ENCODE measurements around the gene SPINDOC.

SPINDOC gene

GRCh38 chr11:63867511-63867910 lies 54.3 kb downstream of the SPINDOC start:
- H3K27me3 ChIP-seq (ENCODE audit: insufficient read depth, low read depth, severe bottlenecking), result no peaks in the 10 kb centered on the region
- TF ChIP-seq CTCF (IDR thresholded peaks at IDR 0.05; ENCODE audit: low read depth, low read length), result no peak
- H3K27ac ChIP-seq, result no peak overlapping the region
- peaks cover 5% of the 10 kb centered on the region; the same call in 1 of the 2 replicates for H3K36me3 ChIP-seq
- DNase-seq, result no peak
- H3K9me3 ChIP-seq (ENCODE audit: severe bottlenecking), result no peaks in the 10 kb centered on the region
- H3K4me3 ChIP-seq (ENCODE audit: low read depth, low read length), result no peak overlapping the region

- Histone ChIP-seq H3K27ac (no peak overlapping the region), H3K27me3 (ENCODE audit: insufficient read depth, low read depth, severe bottlenecking) (no peaks in the 10 kb centered on the region), H3K9me3 (ENCODE audit: severe bottlenecking) (no peaks in the 10 kb centered on the region), H3K36me3 (peaks cover 4% of the 10 kb centered on the region; the same call in 1 of the 2 replicates), H3K4me3 (ENCODE audit: low read depth, low read length) (no peak overlapping the region)
- DNase-seq, result no peak
- TF ChIP-seq CTCF (IDR thresholded peaks at IDR 0.05; ENCODE audit: low read depth, low read length), result no peak
Measured at GRCh38 chr11:63868399-63869064, 55.3 kb downstream of the SPINDOC start.

DNA sequence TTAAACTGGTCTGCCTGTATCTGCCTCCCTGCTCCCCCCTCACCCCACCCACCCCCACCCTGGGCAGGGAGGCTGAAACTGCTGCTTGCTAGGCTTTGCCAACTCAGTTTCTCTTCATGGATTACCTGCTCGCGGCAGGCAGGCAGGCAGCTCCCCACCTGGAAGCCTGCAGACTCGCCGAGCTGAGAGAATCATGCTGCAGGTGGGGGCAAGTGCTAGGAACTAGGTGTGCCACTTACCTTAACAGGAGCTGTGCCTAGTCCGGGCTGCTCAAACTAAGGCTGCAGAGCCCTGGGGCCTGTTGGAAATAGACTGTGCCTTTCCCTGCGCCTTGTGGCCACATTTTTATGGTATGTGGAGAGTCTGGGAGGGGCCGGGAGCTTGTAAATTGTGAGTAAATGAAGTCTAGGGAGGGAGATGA lies 55.9 kb downstream of the SPINDOC start:
- Histone ChIP-seq H3K36me3 (peaks cover 4% of the 10 kb centered on the region; the same call in 1 of the 2 replicates), H3K9me3 (ENCODE audit: severe bottlenecking) (no peaks in the 10 kb centered on the region), H3K4me3 (ENCODE audit: low read depth, low read length) (no peak overlapping the region), H3K27me3 (ENCODE audit: insufficient read depth, low read depth, severe bottlenecking) (no peaks in the 10 kb centered on the region), H3K27ac (no peak overlapping the region)
- DNase-seq, result no peak
- TF ChIP-seq CTCF (IDR thresholded peaks at IDR 0.05; ENCODE audit: low read depth, low read length), result no peak

- TF ChIP-seq CTCF (IDR thresholded peaks at IDR 0.05; ENCODE audit: low read depth, low read length), result no peak
- DNase-seq, result no peak
- no peak overlapping the region for H3K27ac ChIP-seq
- no peaks in the 10 kb centered on the region for H3K27me3 ChIP-seq (ENCODE audit: insufficient read depth, low read depth, severe bottlenecking)
- H3K9me3 ChIP-seq (ENCODE audit: severe bottlenecking), result no peaks in the 10 kb centered on the region
- no peak overlapping the region for H3K4me3 ChIP-seq (ENCODE audit: low read depth, low read length)
- peaks cover 4% of the 10 kb centered on the region; the same call in 1 of the 2 replicates for H3K36me3 ChIP-seq
Measured at GRCh38 chr11:63869683-63870082, 56.4 kb downstream of the SPINDOC start.

DNA sequence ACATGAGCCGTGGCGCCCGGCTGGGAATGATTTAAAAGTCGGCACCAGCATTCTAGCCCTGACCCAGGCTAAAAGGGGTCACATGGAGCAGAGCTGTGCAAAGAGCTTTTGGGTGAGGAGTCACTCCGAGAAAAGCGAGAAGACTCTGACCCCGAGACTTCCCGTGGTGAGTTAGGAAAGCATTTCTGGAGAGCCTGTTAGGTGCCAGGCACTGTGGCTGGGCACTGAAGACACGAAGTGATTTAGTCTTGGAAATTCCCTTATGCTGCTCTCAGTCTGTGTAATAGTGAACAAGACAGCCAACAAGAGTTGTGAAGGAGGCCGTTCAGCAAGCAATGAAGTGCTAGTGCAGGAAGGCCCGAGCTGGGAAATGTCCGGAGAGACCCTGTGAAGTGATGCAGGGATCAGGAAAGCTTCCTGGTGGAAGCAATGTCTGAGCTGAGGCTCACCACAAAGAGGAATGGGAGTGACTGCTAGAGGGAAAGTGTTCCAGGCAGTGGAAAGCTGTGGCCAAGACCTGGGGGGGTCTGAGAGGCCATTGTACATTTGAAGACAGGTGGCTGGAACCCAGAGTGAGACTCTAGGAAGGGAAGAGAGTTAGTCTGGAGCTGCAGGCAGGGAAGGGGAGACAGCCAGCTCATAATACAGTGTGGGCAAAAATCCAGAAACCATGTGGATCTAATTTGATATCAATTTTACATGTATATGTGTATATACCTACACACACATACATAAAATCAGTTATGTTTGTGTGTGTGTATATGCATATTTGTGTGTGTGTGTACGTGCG lies 57.3 kb downstream of the SPINDOC start:
- Histone ChIP-seq H3K27ac (no peak overlapping the region), H3K4me3 (ENCODE audit: low read depth, low read length) (no peak overlapping the region), H3K27me3 (ENCODE audit: insufficient read depth, low read depth, severe bottlenecking) (no peaks in the 10 kb centered on the region), H3K9me3 (ENCODE audit: severe bottlenecking) (no peaks in the 10 kb centered on the region), H3K36me3 (peaks cover 5% of the 10 kb centered on the region)
- DNase-seq, result no peak
- TF ChIP-seq CTCF (IDR thresholded peaks at IDR 0.05; ENCODE audit: low read depth, low read length), result no peak

All from WERI-Rb-1 (cell line).